Fibroblast of the conjunctiva (primary cell): Measurements from ENCODE around the gene DNAJA2.
"Not testable (repeated sequence)": the region's sequence is repeated elsewhere in the genome, so short reads cannot be mapped to it uniquely, and the experiment has no call there.

Experiments used
- DNase-seq: peaks from one replicate; pipeline ENCODE4 v3.0.0-alpha.2; 2010; ENCODE audit warnings: low read depth

DNAJA2 gene

GRCh38 chr16:46975165-46975564, 1.7 kb upstream of the DNAJA2 start:
- DNase-seq: no peak

- no peak for DNase-seq
These were observed 878 bp upstream of the DNAJA2 start for GRCh38 chr16:46974352-46974751.

- no peak for DNase-seq
These were observed 486 bp upstream of the DNAJA2 start for GRCh38 chr16:46973996-46974324.

- no peak for DNase-seq
These were observed 856 bp downstream of the DNAJA2 start for GRCh38 chr16:46972429-46973206.

- DNase-seq: no peak
These were observed 2.2 kb downstream of the DNAJA2 start for GRCh38 chr16:46971271-46971670.

- DNase-seq: no peak
These were observed 3.4 kb downstream of the DNAJA2 start for GRCh38 chr16:46970089-46970488.

GRCh38 chr16:46968063-46968435, 5.4 kb downstream of the DNAJA2 start:
- DNase-seq: no peak

GRCh38 chr16:46962629-46963028, 10.8 kb downstream of the DNAJA2 start:
- no peak for DNase-seq

- DNase-seq: no peak
These were observed 11.8 kb downstream of the DNAJA2 start for GRCh38 chr16:46961373-46962353.

- DNase-seq: no peak
These were observed 18.9 kb downstream of the DNAJA2 start for GRCh38 chr16:46954562-46954961.

GRCh38 chr16:46950009-46950408, 23.5 kb downstream of the DNAJA2 start:
- DNase-seq: no peak

GRCh38 chr16:46949241-46949892, 24.1 kb downstream of the DNAJA2 start:
- DNase-seq: no peak

GRCh38 chr16:46948548-46949166, 24.8 kb downstream of the DNAJA2 start:
- no peak for DNase-seq

GRCh38 chr16:46947900-46948547, 25.4 kb downstream of the DNAJA2 start:
- DNase-seq: peak; percentile 17

GRCh38 chr16:46944713-46945112, 28.8 kb downstream of the DNAJA2 start:
- DNase-seq: not testable (repeated sequence)

- DNase-seq: no peak
These were observed 35.9 kb downstream of the DNAJA2 start for GRCh38 chr16:46937536-46937935.

- no peak for DNase-seq
These were observed 40.7 kb downstream of the DNAJA2 start for GRCh38 chr16:46932802-46933201.

- no peak for DNase-seq
These were observed 42.6 kb downstream of the DNAJA2 start for GRCh38 chr16:46930861-46931260.

GRCh38 chr16:46929378-46930332, 43.8 kb downstream of the DNAJA2 start:
- DNase-seq: peak; percentile 8

GRCh38 chr16:46928811-46929210, 44.7 kb downstream of the DNAJA2 start:
- no peak for DNase-seq
